ENCODE data around the gene CYB5RL.

DNA sequence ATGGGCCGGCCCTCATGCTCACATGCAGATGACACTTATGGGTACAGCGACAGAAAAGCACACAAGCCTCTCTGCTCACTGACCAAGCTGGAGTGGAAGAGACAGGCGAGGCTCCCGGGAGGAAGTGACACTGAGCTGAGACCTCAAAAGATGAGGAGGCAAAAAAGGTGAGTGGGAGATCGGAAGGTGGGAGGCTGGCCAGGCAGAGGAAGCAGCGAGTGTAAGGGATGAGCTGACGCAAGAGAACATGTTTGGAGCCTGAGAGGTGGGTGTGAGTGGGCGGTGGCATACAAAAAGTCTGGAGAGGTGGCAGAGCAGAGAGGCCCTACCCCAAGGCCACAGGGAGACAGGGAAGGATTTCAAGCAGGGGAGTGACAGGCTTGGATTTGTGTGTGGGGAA lies 28.8 kb downstream of the CYB5RL start:
- TF ChIP-seq, protein P1, sequence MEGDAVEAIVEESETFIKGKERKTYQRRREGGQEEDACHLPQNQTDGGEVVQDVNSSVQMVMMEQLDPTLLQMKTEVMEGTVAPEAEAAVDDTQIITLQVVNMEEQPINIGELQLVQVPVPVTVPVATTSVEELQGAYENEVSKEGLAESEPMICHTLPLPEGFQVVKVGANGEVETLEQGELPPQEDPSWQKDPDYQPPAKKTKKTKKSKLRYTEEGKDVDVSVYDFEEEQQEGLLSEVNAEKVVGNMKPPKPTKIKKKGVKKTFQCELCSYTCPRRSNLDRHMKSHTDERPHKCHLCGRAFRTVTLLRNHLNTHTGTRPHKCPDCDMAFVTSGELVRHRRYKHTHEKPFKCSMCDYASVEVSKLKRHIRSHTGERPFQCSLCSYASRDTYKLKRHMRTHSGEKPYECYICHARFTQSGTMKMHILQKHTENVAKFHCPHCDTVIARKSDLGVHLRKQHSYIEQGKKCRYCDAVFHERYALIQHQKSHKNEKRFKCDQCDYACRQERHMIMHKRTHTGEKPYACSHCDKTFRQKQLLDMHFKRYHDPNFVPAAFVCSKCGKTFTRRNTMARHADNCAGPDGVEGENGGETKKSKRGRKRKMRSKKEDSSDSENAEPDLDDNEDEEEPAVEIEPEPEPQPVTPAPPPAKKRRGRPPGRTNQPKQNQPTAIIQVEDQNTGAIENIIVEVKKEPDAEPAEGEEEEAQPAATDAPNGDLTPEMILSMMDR (IDR thresholded peaks at IDR 0.05), result no peak
- TF ChIP-seq POLR2A (IDR thresholded peaks at IDR 0.05) (no peak), POLR2AphosphoS5 (IDR thresholded peaks at IDR 0.05) (no peak)

All from breast epithelium (tissue), 3 donors.